Activated CD4-positive, alpha-beta T cell treated with anti-CD3 and anti-CD28 coated beads, Interleukin-2, amount 50 U/mL, for 48 hours (primary cell): ENCODE data around the gene DIDO1.

Experiments used
- DNase-seq, 2 experiments: peaks; one replicate each; pipeline ENCODE4 v3.0.0-alpha.2; 2020

The DIDO1 gene

DNA sequence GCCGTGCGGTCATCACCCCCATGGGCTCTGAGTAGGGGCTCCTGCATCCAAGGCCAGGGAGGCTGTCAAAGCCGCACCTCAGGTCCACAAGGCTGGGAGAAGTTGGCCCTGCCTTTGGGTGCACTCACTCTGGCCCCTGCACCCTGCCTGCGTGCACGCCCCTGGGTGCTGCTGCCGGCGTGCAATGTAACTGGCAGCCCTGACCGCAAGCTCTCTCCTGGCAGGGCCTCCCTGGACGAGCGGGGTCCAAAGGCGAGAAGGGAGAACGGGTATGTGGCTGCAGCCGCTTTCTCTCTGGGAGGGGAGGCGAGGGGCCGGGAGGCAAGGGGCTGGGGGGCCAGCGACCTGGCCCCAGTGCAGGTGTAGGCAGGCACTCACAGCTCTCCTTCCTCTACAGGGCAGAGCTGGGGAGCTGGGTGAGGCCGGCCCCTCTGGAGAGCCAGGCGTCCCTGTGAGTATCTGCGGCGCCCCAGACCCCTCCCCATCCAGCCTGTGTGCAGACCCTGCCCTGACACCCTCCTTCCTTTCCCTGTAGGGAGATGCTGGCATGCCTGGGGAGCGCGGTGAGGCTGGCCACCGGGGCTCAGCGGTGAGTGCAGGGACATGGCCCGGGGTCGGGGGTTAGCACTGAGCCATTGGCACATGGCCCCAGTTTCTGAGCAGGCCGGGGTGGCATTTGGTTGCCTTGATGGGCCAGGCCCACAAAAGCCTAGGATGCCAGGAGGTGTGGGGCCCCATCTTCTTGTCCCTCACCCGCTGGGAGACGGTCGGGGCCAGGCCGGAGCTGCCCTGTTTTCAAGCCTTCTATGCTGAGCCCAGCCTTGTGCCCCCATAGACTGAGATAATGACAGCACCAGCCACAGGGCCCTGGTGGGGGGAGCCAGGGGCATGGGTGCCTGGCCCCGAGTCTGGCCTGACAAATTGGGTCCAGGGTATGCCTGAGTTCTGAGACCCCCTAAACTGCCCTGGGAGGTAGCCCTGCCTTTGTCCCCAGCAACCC lies 96.8 kb downstream of the DIDO1 start:
- DNase-seq, result no peak

DNA sequence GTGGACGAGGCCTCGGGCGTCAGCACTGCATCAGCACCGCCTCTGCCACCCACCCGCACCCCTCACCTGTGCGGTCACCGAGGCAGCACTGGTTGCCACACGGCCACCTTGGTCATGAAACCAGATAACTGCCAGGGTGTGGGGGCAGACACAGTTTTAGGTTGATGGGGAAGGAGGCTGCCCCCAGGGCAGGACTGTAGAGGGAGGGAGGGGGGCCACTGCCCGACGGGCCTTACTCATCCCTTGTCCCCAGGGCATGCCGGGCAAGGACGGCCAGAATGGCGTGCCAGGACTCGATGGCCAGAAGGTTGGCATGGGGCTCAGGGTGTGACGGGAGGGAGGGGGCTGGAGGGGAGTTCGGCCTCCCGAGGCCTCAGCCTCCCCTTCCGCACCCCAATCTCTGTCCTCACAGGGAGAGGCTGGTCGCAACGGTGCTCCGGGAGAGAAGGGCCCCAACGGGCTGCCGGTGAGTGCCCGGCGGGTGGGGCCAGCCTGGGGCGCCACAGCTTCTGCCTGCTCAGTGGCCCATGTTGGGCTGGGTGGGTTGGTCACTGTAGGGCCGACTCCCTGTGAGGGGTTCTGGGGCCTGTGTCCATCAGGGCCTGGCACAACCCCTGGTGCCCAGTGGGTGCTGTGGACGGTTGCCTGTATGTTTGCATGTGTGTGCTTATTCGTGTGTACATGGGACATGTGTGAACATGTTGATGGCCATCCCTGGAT lies 97.6 kb downstream of the DIDO1 start:
- no peak for DNase-seq

DNA sequence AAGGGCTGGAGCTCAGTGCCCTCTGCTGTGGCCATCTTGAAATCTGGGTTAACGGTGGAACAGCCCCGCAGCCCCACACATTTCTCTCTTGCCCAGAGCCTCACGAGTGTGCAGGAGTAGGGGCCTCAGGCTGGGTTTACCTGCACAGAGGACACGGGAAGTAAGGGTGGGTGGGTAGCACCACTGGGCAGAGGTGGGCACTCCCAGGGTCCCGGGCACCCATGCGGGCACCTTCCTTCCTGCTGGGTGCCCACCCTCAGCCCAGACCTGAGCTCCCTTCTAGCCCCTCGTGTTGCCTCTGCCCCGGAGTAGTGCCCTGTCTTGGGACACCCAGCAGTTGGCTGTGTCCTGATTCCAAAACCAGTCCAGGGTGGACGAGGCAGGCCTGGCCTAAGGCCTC lies 98.3 kb downstream of the DIDO1 start:
- no peak for DNase-seq
